ENCODE data around the gene TXLNA.

The TXLNA gene

GRCh38 chr1:32186077-32186476 lies 6.6 kb downstream of the TXLNA start:
- DNase-seq = no peak

- no peak for DNase-seq
These were observed 7.0 kb downstream of the TXLNA start for GRCh38 chr1:32186491-32186890.

- no peak for DNase-seq
These were observed 8.4 kb downstream of the TXLNA start for GRCh38 chr1:32187850-32188249.

DNA sequence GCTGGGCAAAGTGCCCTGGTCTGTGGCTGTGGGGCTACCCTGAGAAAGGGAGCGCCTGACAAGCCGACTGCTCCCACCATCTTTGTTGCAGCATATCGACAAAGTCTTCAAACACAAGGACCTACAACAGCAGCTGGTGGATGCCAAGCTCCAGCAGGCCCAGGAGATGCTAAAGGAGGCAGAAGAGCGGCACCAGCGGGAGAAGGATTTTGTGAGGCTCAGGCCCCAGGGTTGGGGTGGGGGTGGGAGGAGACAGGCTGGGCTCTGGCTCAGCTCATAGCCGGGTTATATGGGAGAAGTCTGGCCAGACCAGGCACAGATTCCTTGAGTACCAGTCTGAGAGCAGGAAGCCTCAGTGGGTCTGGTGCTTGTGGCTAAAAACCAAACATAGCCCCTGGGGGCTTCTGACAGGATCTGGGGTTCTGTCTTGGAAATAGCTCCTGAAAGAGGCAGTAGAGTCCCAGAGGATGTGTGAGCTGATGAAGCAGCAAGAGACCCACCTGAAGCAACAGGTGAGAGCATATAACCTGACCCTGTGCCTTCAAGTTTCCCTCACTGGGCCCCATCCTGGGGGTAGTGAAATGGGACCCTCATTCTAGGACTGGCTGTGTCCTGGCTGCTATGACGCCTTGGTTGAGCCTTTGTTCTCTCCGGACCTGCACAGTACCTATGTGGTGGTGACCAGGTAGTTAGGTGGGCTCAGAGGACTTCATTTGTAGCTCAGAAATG lies 12.9 kb downstream of the TXLNA start:
- no peak for DNase-seq

GRCh38 chr1:32194984-32195383 lies 15.5 kb downstream of the TXLNA start:
- DNase-seq = no peak

- DNase-seq = no peak
These were observed 16.1 kb downstream of the TXLNA start for GRCh38 chr1:32195531-32195930.

GRCh38 chr1:32195972-32196823 lies 16.7 kb downstream of the TXLNA start:
- DNase-seq = no peak

GRCh38 chr1:32197074-32197473 lies 17.6 kb downstream of the TXLNA start:
- DNase-seq = no peak

DNA sequence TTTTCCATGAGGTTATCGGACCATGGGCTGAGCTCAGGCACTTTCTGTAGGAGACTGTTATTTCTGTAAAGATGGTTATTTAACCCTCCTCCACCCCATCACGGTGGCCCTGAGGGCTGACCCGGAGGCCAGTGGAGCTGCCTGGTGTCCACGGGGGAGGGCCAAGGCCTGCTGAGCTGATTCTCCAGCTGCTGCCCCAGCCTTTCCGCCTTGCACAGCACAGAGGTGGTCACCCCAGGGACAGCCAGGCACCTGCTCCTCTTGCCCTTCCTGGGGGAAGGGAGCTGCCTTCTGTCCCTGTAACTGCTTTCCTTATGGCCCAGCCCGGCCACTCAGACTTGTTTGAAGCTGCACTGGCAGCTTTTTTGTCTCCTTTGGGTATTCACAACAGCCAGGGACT lies 18.4 kb downstream of the TXLNA start:
- DNase-seq = no peak

DNA sequence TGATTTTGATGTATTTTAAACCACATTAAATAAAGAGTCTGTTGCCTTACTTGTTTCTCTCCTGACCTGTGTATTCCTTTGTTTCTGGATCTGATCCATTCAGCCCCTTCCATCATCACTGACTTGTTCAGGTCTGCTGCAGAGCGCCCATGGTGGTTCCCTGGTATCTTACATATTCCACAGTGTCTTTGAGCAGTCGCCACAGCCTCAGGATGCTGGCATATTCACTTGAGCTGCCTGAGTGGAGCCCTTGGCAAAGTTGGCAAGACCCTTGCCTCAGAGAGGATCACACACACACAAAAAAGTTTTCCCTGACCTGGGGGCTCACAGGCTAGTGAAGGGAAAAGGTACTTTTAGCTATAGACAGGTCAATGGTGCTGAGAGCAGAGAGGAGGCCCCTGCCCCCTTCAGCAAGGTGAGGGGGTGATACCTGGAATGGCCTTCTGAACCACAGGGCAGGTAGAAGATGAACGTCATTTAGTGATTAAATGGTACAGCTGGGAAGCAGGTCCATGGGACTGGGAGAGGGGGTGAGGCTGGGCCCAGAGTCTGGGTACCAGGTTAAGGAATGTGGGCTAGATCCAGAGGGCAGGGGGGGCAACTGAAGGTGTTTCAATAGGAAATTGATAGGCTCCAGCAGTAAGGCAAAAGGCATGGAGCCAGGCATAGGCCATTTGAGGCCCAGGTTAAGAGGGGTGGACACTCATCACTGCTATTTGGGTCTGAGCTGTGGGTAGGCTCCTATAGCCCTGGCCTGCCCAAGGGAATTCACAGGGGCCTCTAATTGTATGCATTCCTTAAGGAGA lies 19.0 kb downstream of the TXLNA start:
- no peak for DNase-seq

GRCh38 chr1:32199043-32199716 lies 19.7 kb downstream of the TXLNA start:
- no peak for DNase-seq

DNA sequence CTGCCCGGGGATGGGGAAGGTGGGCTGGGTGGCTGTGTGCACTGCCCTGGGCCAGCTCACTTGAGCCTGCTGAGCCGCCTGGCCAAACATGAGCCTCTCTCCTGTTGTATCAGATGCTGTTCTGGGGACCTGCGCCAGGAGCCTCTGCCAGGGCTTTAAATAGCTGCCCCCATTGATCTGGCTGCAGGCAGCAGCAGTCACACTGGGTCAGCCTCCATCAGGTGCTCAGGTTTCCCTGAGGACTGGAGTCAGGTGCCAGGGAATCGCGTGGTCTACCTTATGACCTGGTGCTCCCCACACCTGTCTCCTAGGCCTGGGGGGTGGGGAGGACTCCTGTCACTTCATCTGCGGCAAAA lies 20.2 kb downstream of the TXLNA start:
- DNase-seq = no peak

- DNase-seq = peak; percentile 31
These were observed 20.9 kb downstream of the TXLNA start, which contains the start of gene CCDC28B for GRCh38 chr1:32200226-32201010. TSS of gene CCDC28B (plus strand) at chr1:32200595. CDS start at chr1:32201936, 1,341 bp downstream.

DNA sequence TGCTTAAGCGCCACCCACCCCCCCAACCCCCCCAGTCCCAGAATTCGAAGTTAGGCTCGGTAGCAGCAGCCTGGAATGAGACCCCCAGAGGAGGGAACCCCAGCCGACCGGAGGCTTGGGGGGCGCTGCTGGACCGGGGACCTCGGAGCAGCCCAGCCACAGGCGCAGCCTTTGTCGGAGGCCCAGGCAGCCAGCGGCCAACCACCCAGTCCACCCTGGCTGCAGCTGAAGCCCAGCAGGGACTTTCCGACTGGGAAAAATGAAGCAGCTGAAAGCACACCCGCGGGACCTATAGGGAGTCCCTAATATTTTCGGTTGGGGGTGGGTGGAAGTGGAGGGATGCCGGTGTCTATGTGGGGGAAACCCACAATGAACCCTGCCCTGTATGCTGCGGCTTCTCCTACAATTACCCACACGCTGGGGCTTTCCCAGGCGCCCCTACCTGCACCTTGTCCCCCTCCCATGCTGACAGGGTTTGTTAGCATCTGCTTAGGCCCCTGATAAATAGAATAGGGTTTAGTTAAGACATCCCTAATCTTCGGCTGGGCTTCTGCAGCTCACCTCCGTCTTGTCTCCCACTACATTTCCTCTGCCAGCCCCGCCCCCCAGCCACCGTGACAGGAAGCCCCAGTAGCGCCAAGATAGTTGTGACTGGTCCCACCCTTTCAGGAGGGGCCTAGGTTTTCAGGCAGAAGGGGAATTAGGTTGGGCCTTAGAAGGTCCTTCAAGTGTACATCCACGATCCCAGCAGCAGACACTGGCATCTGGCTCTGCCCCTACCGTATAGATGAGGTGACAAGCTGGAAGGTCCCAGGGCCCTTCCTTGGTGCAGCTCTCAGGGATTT lies 21.8 kb downstream of the TXLNA start:
- DNase-seq = no peak

DNA sequence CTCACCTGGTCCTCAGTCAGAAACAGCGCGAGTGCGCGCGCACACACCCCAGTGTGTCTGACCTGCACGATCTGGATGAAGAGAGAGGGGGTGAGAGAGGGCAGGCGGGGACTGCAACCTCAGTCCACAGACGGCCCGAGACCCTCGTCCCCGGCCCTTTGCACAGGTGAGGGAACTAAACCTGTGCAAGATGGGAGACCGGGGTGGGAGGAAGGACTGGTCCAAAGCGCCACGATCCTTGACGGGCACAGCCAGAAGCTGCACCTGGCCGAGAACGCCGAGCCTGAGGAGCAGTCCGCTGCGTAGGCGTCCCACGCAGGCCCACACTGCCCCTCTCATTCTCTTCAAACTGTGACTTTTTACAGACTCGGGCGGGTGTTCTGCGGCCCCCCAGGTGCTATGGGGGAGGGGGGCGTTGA lies 25.5 kb downstream of the TXLNA start:
- no peak for DNase-seq

- peak; percentile 37 for DNase-seq
These were observed 26.2 kb downstream of the TXLNA start, which contains the start of gene IQCC for GRCh38 chr1:32205401-32206370. TSS of gene IQCC (plus strand) at chr1:32205671. CDS start at chr1:32205682, 11 bp downstream.

GRCh38 chr1:32208469-32208868 lies 29.0 kb downstream of the TXLNA start:
- no peak for DNase-seq

DNA sequence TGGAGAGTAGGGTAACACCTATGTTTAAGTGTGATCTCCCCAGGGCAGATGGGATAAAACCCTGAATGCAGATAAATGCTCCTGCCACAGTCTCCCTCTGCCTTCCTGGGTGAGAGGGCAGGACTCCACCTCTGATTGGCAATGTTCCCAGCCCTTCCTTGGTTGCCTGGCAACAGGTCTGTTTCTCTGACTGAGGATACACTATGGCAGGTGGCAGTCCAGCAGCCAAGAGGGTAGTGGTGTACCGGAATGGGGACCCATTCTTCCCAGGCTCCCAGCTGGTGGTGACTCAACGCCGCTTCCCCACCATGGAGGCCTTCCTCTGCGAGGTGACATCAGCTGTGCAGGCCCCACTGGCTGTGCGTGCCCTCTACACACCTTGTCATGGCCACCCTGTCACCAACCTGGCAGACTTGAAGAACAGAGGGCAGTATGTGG lies 29.4 kb downstream of the TXLNA start, which contains the start of gene DCDC2B:
TSS of gene DCDC2B (plus strand) at position 199 of the 438 bp plus-strand sequence. CDS start at position 204, 5 bp downstream.
- peak; percentile 66 for DNase-seq
